HepG2 (cell line): Measurements from ENCODE around the gene DEDD2. TPM values are rescaled to one million over a fixed set of nuclear protein-coding genes. Genes with fewer than 3 reads are reported as not detected.
A peak's percentile ranks its signal among the peaks of the same experiment; 100 is the strongest.

Experiments used
- ATAC-seq: fragments of 200-7000 bp; cut with Tn5 transposase; 3 replicates; pipeline ENCODE4 v1.9.1; 2020; ENCODE audit warnings: mild to moderate bottlenecking, moderate library complexity
- BruUV-seq: library from RNA; stranded (reverse); fragments of 400-500 nt; replicated peaks from 2 replicates; lab custom pipeline; 2021; lab: Mats Ljungman, UMichigan
- CTCF ChIA-PET: fragments of 300-600 bp; formaldehyde crosslinking; extraction: SDS; loops from one replicate; lab custom pipeline; 2021; ENCODE audit warnings: low total read pairs, inconsistent platforms, low intra/inter-chr PET ratio; lab: Yijun Ruan, JAX
- POLR2A ChIA-PET: fragments of 350-600 bp; sonication (Branson Sonifier 250); formaldehyde crosslinking; loops from one replicate; lab custom pipeline; 2020; ENCODE audit warnings: antibody characterized with exemption, inconsistent platforms; lab: Yijun Ruan, JAX
- DNase-seq: peaks from one replicate; pipeline ENCODE4 v3.0.0-alpha.2; 2015; ENCODE audit warnings: low spot score
- FAIRE-seq: peaks from 3 replicates; lab custom pipeline; 2011; peaks lifted over from hg19 to GRCh38; lab: Jason Lieb, UNC
- H2AFZ ChIP-seq: one replicate; pipeline ENCODE4 v1.6.1; 2011; ENCODE audit warnings: low read length, inconsistent platforms
- H3K27ac ChIP-seq: fragments of 300-600 bp; 3 replicates; pipeline ENCODE4 v1.8.0; 2011; ENCODE audit warnings: mixed run types, mild to moderate bottlenecking, mixed read lengths, low read length, inconsistent platforms; ENCODE audit not compliant: insufficient read depth; ENCODE audit errors: extremely low read length
- H3K27me3 ChIP-seq, 2 experiments: fragments of 200-600 bp in 1 of 2; 2 replicates in 1 of 2; 3 replicates in 1 of 2; pipeline versions ENCODE4 v1.6.0 to v1.8.0; 2011; ENCODE audit warnings: low read length in 2 of 2, mild to moderate bottlenecking in 2 of 2, moderate library complexity in 2 of 2, inconsistent platforms in 1 of 2; ENCODE audit not compliant: insufficient read depth in 2 of 2, control insufficient read depth in 1 of 2
- H3K36me3 ChIP-seq, 2 experiments: fragments of 200-600 bp in 1 of 2; replicated peaks in 1 of 2; 2 replicates in 1 of 2; 3 replicates in 1 of 2; pipeline versions ENCODE4 v1.5.1 to v1.8.0; 2011; ENCODE audit warnings: low read length in 2 of 2, inconsistent platforms in 1 of 2; ENCODE audit not compliant: insufficient read depth in 2 of 2, control insufficient read depth in 1 of 2
- H3K4me1 ChIP-seq: 2 replicates; pipeline ENCODE4 v1.5.1; 2012; ENCODE audit warnings: low read length, inconsistent platforms; ENCODE audit not compliant: insufficient read depth
- H3K4me2 ChIP-seq: 2 replicates; pipeline ENCODE4 v1.6.0; 2011; ENCODE audit warnings: low read depth, low read length, inconsistent platforms
- H3K4me3 ChIP-seq, 3 experiments: fragments of 200-600 bp in 1 of 3; sonication (generic), shearing (Covaris generic) in 1 of 3; replicated peaks in 1 of 3; 2 replicates each; pipeline ENCODE4 v1.5.1; 2011 to 2016; ENCODE audit warnings: low read length in 3 of 3, inconsistent platforms in 2 of 3, low read depth in 2 of 3, mild to moderate bottlenecking in 2 of 3, control low read depth in 1 of 3, mixed read lengths in 1 of 3; ENCODE audit not compliant: insufficient read depth in 1 of 3
- H3K79me2 ChIP-seq: one replicate; pipeline ENCODE4 v1.6.1; 2011; ENCODE audit warnings: low read length, inconsistent platforms; ENCODE audit not compliant: insufficient read depth
- H3K9ac ChIP-seq: 2 replicates; pipeline ENCODE4 v1.6.0; 2011; ENCODE audit warnings: mild to moderate bottlenecking, low read depth, low read length, inconsistent platforms; ENCODE audit not compliant: insufficient read depth
- H3K9me3 ChIP-seq: 2 replicates; pipeline ENCODE4 v1.5.1; 2012; ENCODE audit warnings: mild to moderate bottlenecking, low read length
- H4K20me1 ChIP-seq: 2 replicates; pipeline ENCODE4 v1.6.0; 2011; ENCODE audit warnings: inconsistent platforms, mild to moderate bottlenecking, low read length, moderate library complexity; ENCODE audit not compliant: insufficient read depth
- CBX2 ChIP-seq, 2 experiments: fragments of 200-600 bp in 1 of 2; sonication (generic); formaldehyde crosslinking in 1 of 2; IDR thresholded peaks; 2 replicates each; pipeline versions ENCODE4 v1.7.0 to v1.8.1; 2018 to 2022; ENCODE audit warnings: low read depth in 2 of 2, low read length in 1 of 2, mild to moderate bottlenecking in 1 of 2, missing genetic modification reagents in 1 of 2
- ESRRA ChIP-seq: sonication (generic); formaldehyde crosslinking; IDR thresholded peaks from 2 replicates; pipeline ENCODE4 v1.5.1; 2020; ENCODE audit warnings: mild to moderate bottlenecking, low read depth, missing genetic modification reagents
- PAF1 ChIP-seq: IDR thresholded peaks from 2 replicates; pipeline ENCODE4 v1.6.1; 2016; ENCODE audit warnings: missing genetic modification reagents, missing compliant biosample characterization
- ZC3H13 ChIP-seq: sonication (generic); formaldehyde crosslinking; IDR thresholded peaks from 2 replicates; pipeline ENCODE4 v1.8.1; 2023; ENCODE audit warnings: mild to moderate bottlenecking, missing genetic modification reagents, moderate library complexity
- ZNF768 ChIP-seq: sonication (generic); formaldehyde crosslinking; IDR thresholded peaks from 2 replicates; pipeline ENCODE4 v1.4.0; 2020; ENCODE audit warnings: missing genetic modification reagents
- WGBS: methylation state at CpG from one replicate; pipeline ENCODE4 v1.1.6; 2017; ENCODE audit warnings: low lambda C conversion rate; 5-methylcytosine and 5-hydroxymethylcytosine counted together
- in situ Hi-C: cut with HindIII; loops from 2 replicates; pipeline ENCODE4 v1.10.0; 2017; ENCODE audit warnings: low pct_unique_long_range_greater_than_20kb; ENCODE audit not compliant: extremely low pct_ligation_motif_present
- intact Hi-C: fragments of 100-400 bp; cut with micrococcal nuclease; formaldehyde crosslinking; loops from one replicate; pipeline ENCODE4 v1.10.0; 2022; ENCODE audit not compliant: unreplicated experiment
- polyA plus RNA-seq, 8 experiments: library from polyadenylated mRNA; depleted of rRNA in 3 of 8; stranded (reverse) in 7 of 8; unstranded in 1 of 8; fragments of >200 nt; fragmentation: Illumina TruSeq in 4 of 8; extraction: Trizol in 4 of 8; gene quantifications; 2 replicates each; pipeline versions ENCODE4 v1.2.1 to v1.2.3, GENCODE V29; 2011 to 2016; ENCODE audit warnings: low read depth in 4 of 8, missing spikeins in 1 of 8, mixed read lengths in 1 of 8; ENCODE audit not compliant: insufficient read depth in 1 of 8
- total RNA-seq, 5 experiments: library from RNA; depleted of rRNA; stranded (reverse); fragments of >200 nt; fragmentation: Illumina TruSeq; extraction: Trizol; gene quantifications; 2 replicates each; pipeline ENCODE4 v1.2.3, GENCODE V29; 2016; ENCODE audit warnings: low read depth in 1 of 5
- TF ChIP-seq, protein P1 (sequence below): sonication (generic); formaldehyde crosslinking; IDR thresholded peaks from 2 replicates; pipeline ENCODE4 v1.5.0; 2020; ENCODE audit warnings: missing genetic modification reagents, mild to moderate bottlenecking, borderline replicate concordance
- TF ChIP-seq, protein P2 (sequence below): sonication (generic); formaldehyde crosslinking; IDR thresholded peaks from 2 replicates; pipeline ENCODE4 v1.4.0; 2020; ENCODE audit warnings: missing genetic modification reagents, borderline replicate concordance

DEDD2 gene
- total and polyA plus RNA-seq, 2 of the 13 experiments (the other 11 are each of a cell fraction or from before 2014, with no cell fraction given) = 19.2 to 24.7 TPM

DNA sequence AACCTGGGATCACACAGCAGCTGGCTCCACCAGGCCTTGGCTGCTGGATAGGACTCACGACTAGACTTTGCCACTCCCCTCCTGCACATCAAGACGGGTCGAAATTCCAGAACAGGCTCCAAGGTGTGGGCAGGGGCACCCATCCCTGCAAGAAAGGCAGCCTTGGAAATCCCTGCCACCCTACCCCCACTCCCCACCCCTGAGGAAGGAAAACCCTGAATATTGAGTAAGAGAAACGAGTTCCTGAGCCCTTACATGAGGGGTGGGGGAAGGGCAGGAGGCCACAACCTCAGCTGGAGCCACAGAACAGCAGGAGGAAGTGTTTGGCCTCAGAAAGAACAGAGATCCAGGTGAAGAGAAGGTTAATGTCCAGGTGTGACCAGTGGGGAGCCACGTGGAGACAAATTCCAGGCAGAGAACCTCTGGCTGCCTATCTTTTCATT is 20.1 kb downstream of the DEDD2 start:
- Histone ChIP-seq H3K4me1 (no peaks in the 10 kb centered on the region), H3K9ac (no peak overlapping the region), H3K36me3 (peaks cover 25 to 39% of the 10 kb centered on the region in 2 experiments), H3K27ac (no peak overlapping the region), H3K27me3 (no peaks in the 10 kb centered on the region; a peak in 1 of 5 replicates), H3K4me2 (no peak overlapping the region), H3K4me3 (no peak overlapping the region), H2AFZ (no peak overlapping the region), H3K9me3 (peaks cover 4% of the 10 kb centered on the region; the same call in 1 of the 2 replicates), H3K79me2 (no peaks in the 10 kb centered on the region), H4K20me1 (peaks cover 17% of the 10 kb centered on the region; the same call in 1 of the 2 replicates)
- POLR2A ChIA-PET = no interaction called here
- DNase-seq (no peak), FAIRE-seq (no peak), ATAC-seq (no peak)
- 80% methylated on average over 2 of the region's 5 CpGs for WGBS
- TF ChIP-seq ZNF768 (CRISPR knock-in tag) = peak; percentile 59; the same call in 1 of the 2 replicates
- 0 out of 2 replicates have a peak, but pooled peaks have one; percentile 22 for TF ChIP-seq ZC3H13 (CRISPR knock-in tag)
- TF ChIP-seq PAF1 (CRISPR knock-in tag) = peak; percentile 59; the same call in 1 of the 2 replicates
- TF ChIP-seq, protein P1, sequence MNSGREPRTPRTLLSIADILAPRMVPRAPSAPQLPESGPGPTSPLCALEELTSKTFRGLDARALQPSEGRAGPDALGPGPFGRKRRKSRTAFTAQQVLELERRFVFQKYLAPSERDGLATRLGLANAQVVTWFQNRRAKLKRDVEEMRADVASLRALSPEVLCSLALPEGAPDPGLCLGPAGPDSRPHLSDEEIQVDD (CRISPR knock-in tag) = no peak
- no peak for TF ChIP-seq CBX2 (IDR thresholded peaks at IDR 0.05; ENCODE audit: low read depth, low read length)
- no peak for TF ChIP-seq CBX2 (CRISPR knock-in tag; IDR thresholded peaks at IDR 0.05; ENCODE audit: low read depth)
- TF ChIP-seq, protein P2, sequence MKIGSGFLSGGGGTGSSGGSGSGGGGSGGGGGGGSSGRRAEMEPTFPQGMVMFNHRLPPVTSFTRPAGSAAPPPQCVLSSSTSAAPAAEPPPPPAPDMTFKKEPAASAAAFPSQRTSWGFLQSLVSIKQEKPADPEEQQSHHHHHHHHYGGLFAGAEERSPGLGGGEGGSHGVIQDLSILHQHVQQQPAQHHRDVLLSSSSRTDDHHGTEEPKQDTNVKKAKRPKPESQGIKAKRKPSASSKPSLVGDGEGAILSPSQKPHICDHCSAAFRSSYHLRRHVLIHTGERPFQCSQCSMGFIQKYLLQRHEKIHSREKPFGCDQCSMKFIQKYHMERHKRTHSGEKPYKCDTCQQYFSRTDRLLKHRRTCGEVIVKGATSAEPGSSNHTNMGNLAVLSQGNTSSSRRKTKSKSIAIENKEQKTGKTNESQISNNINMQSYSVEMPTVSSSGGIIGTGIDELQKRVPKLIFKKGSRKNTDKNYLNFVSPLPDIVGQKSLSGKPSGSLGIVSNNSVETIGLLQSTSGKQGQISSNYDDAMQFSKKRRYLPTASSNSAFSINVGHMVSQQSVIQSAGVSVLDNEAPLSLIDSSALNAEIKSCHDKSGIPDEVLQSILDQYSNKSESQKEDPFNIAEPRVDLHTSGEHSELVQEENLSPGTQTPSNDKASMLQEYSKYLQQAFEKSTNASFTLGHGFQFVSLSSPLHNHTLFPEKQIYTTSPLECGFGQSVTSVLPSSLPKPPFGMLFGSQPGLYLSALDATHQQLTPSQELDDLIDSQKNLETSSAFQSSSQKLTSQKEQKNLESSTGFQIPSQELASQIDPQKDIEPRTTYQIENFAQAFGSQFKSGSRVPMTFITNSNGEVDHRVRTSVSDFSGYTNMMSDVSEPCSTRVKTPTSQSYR (CRISPR knock-in tag) = peak; percentile 55
- no peak for TF ChIP-seq ESRRA
- BruUV-seq = no TSS peak
- intact Hi-C loops (no loop called here), in situ Hi-C loops (no loop called here)
- CTCF ChIA-PET = no interaction called here
